NCI-H1436 (cell line): Measurements from ENCODE around the gene NEDD8.

Experiments used
- DNase-seq: peaks from one replicate; lab custom pipeline; 2025; lab: John Stamatoyannopoulos, UW

The NEDD8 gene

GRCh38 chr14:24196071-24197055 lies 35.8 kb downstream of the NEDD8 start:
- no peak for DNase-seq

GRCh38 chr14:24195186-24196070 lies 36.7 kb downstream of the NEDD8 start, which contains the start of gene TM9SF1:
Gene TM9SF1, minus strand, starts transcription at chr14:24195441. Its CDS starts 422 bp downstream, at chr14:24195019.
- peak; percentile 82 for DNase-seq

- DNase-seq: no peak
Measured at GRCh38 chr14:24194873-24195185, 37.3 kb downstream of the NEDD8 start.

GRCh38 chr14:24194186-24194872 lies 37.8 kb downstream of the NEDD8 start:
- no peak for DNase-seq

- no peak for DNase-seq
Measured at GRCh38 chr14:24192933-24193332, 39.2 kb downstream of the NEDD8 start.

GRCh38 chr14:24190416-24190815 lies 41.8 kb downstream of the NEDD8 start:
- no peak for DNase-seq

GRCh38 chr14:24189460-24189859 lies 42.7 kb downstream of the NEDD8 start:
- DNase-seq: no peak

- DNase-seq: no peak
Measured at GRCh38 chr14:24189059-24189375, 43.1 kb downstream of the NEDD8 start.

GRCh38 chr14:24188251-24189058 lies 43.7 kb downstream of the NEDD8 start, which contains the start of gene IPO4:
Gene IPO4, minus strand, starts transcription at chr14:24188816. Its CDS starts 29 bp downstream, at chr14:24188787.
- DNase-seq: peak; percentile 95

- no peak for DNase-seq
Measured at GRCh38 chr14:24187539-24187915, 44.6 kb downstream of the NEDD8 start.

GRCh38 chr14:24186831-24187538 lies 45.2 kb downstream of the NEDD8 start:
- no peak for DNase-seq

GRCh38 chr14:24185741-24186140 lies 46.4 kb downstream of the NEDD8 start:
- DNase-seq: no peak

GRCh38 chr14:24185026-24185425 lies 47.1 kb downstream of the NEDD8 start:
- DNase-seq: no peak

- no peak for DNase-seq
Measured at GRCh38 chr14:24184104-24184970, 47.8 kb downstream of the NEDD8 start.

- DNase-seq: no peak
Measured at GRCh38 chr14:24183014-24183481, 49.1 kb downstream of the NEDD8 start.

GRCh38 chr14:24182110-24182882 lies 49.9 kb downstream of the NEDD8 start:
- DNase-seq: no peak

GRCh38 chr14:24181371-24182077 lies 50.6 kb downstream of the NEDD8 start:
- DNase-seq: no peak
